Ovary (tissue), 3 donors: ENCODE measurements around the gene CELF1.

ENCODE experiments used
- EP300 ChIP-seq: sonication (generic); formaldehyde crosslinking; IDR thresholded peaks from one replicate; pipeline ENCODE4 v1.6.1; 2017; ENCODE audit warnings: antibody characterized with exemption
- POLR2A ChIP-seq: fragments of 450-650 bp; IDR thresholded peaks from one replicate; pipeline ENCODE4 v1.6.1; 2017; ENCODE audit warnings: antibody characterized with exemption, mild to moderate bottlenecking, moderate library complexity
- TF ChIP-seq, protein P1 (sequence below), 3 donors: fragments of 450-650 bp in 2 of 3; fragments of 200-600 bp in 1 of 3; IDR thresholded peaks; one replicate each; pipeline versions ENCODE4 v1.5.1 to v1.8.0; 2016 to 2022; ENCODE audit warnings: antibody characterized with exemption in 3 of 3, mild to moderate bottlenecking in 1 of 3
- donor health status: DM: no; HTN: no; CAD: no.

DNA sequence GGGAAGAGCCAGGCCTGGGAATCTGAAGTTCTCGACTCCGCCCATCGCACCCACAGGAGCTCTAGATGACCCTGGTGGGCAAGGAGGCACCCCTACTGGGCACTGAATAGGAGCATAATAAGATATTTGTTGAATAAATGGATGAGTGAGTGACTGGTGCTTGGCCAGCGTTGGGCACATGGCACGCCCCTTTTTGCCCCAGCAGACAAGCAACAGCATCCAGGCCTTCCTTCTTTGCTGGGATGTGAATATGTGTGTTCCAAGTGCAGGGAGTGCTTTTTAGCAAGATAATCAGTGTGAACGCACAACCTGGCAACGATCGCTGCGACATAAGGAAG is 443 bp upstream of the CELF1 start:
- TF ChIP-seq, protein P1, sequence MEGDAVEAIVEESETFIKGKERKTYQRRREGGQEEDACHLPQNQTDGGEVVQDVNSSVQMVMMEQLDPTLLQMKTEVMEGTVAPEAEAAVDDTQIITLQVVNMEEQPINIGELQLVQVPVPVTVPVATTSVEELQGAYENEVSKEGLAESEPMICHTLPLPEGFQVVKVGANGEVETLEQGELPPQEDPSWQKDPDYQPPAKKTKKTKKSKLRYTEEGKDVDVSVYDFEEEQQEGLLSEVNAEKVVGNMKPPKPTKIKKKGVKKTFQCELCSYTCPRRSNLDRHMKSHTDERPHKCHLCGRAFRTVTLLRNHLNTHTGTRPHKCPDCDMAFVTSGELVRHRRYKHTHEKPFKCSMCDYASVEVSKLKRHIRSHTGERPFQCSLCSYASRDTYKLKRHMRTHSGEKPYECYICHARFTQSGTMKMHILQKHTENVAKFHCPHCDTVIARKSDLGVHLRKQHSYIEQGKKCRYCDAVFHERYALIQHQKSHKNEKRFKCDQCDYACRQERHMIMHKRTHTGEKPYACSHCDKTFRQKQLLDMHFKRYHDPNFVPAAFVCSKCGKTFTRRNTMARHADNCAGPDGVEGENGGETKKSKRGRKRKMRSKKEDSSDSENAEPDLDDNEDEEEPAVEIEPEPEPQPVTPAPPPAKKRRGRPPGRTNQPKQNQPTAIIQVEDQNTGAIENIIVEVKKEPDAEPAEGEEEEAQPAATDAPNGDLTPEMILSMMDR (IDR thresholded peaks at IDR 0.05), result no peak
- TF ChIP-seq POLR2A, result no peak
- TF ChIP-seq EP300, result no peak
